Measurements from ENCODE around the gene CLDN4. TPM values are rescaled to one million over a fixed set of nuclear protein-coding genes. Genes with fewer than 3 reads are reported as not detected.
A peak's percentile ranks its signal among the peaks of the same experiment; 100 is the strongest.

The CLDN4 gene
- total RNA-seq, 1 experiment from 2014 or later, result 32.0 TPM

- CTCF ChIA-PET, result interaction anchor here (0.9 to 4.7 kb wide), 8 partner anchors 102 to 532 kb away, joined by 3 to 36 read pairs (median 4); no protein-coding TSS in a partner anchor
- no peak for DNase-seq (ENCODE audit: low spot score)
- no peak overlapping the region for H3K27ac Mint-ChIP-seq
- H3K4me3 Mint-ChIP-seq, result no peak overlapping the region
- ATAC-seq, result 0 out of 2 replicates have a peak, but pooled peaks have one; percentile 13
- no peaks in the 10 kb centered on the region for H3K9me3 Mint-ChIP-seq
- H3K27me3 Mint-ChIP-seq (ENCODE audit: low read depth), result no peaks in the 10 kb centered on the region
- POLR2A ChIA-PET, result no interaction called here
- TF ChIP-seq ZNF232 (CRISPR knock-in tag; IDR thresholded peaks at IDR 0.05) (no peak), ELF4 (CRISPR knock-in tag; IDR thresholded peaks at IDR 0.05; ENCODE audit: low read depth) (no peak), ZNF416 (CRISPR knock-in tag; IDR thresholded peaks at IDR 0.05) (no peak), SMAD3 (CRISPR knock-in tag; IDR thresholded peaks at IDR 0.05; ENCODE audit: borderline replicate concordance) (no peak), HMGA2 (CRISPR knock-in tag; IDR thresholded peaks at IDR 0.05) (no peak), RORB (CRISPR knock-in tag; IDR thresholded peaks at IDR 0.05) (no peak), TEAD4 (CRISPR knock-in tag; IDR thresholded peaks at IDR 0.05) (no peak), CDX4 (CRISPR knock-in tag; IDR thresholded peaks at IDR 0.05; ENCODE audit: borderline replicate concordance) (no peak), ZNF219 (CRISPR knock-in tag; IDR thresholded peaks at IDR 0.05; ENCODE audit: borderline replicate concordance) (no peak), FOXJ3 (CRISPR knock-in tag; IDR thresholded peaks at IDR 0.05; ENCODE audit: borderline replicate concordance) (no peak)
- TF ChIP-seq, protein P1, sequence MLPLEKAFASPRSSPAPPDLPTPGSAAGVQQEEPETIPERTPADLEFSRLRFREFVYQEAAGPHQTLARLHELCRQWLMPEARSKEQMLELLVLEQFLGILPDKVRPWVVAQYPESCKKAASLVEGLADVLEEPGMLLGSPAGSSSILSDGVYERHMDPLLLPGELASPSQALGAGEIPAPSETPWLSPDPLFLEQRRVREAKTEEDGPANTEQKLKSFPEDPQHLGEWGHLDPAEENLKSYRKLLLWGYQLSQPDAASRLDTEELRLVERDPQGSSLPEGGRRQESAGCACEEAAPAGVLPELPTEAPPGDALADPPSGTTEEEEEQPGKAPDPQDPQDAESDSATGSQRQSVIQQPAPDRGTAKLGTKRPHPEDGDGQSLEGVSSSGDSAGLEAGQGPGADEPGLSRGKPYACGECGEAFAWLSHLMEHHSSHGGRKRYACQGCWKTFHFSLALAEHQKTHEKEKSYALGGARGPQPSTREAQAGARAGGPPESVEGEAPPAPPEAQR (CRISPR knock-in tag; IDR thresholded peaks at IDR 0.05), result no peak
- TF ChIP-seq, protein P2, sequence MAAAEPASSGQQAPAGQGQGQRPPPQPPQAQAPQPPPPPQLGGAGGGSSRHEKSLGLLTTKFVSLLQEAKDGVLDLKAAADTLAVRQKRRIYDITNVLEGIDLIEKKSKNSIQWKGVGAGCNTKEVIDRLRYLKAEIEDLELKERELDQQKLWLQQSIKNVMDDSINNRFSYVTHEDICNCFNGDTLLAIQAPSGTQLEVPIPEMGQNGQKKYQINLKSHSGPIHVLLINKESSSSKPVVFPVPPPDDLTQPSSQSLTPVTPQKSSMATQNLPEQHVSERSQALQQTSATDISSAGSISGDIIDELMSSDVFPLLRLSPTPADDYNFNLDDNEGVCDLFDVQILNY (CRISPR knock-in tag; IDR thresholded peaks at IDR 0.05), result no peak
- no peaks in the 10 kb centered on the region for H3K36me3 Mint-ChIP-seq
- H3K4me1 Mint-ChIP-seq, result peaks cover 15% of the 10 kb centered on the region
These were observed 38.4 kb downstream of the CLDN4 start for GRCh38 chr7:73869011-73869798.

GRCh38 chr7:73870041-73870492, 39.3 kb downstream of the CLDN4 start:
- Mint-ChIP-seq H3K9me3 (no peaks in the 10 kb centered on the region), H3K4me3 (no peak overlapping the region), H3K27me3 (ENCODE audit: low read depth) (no peaks in the 10 kb centered on the region), H3K27ac (no peak overlapping the region), H3K36me3 (no peaks in the 10 kb centered on the region), H3K4me1 (peaks cover 15% of the 10 kb centered on the region)
- DNase-seq (ENCODE audit: low spot score) (peak; percentile 36), ATAC-seq (peak; percentile 47)
- ChIA-PET CTCF (interaction anchor here (0.7 to 4.7 kb wide), 10 partner anchors 52 to 531 kb away, joined by 3 to 36 read pairs (median 4); no protein-coding TSS in a partner anchor), POLR2A (interaction anchor here (0.5 kb wide), 1 partner anchor 309 kb away, joined by 4 read pairs; no protein-coding TSS in a partner anchor)
- TF ChIP-seq ZNF317 (CRISPR knock-in tag; IDR thresholded peaks at IDR 0.05; ENCODE audit: borderline replicate concordance, low read depth), result no peak
- TF ChIP-seq GABPB1 (CRISPR knock-in tag; IDR thresholded peaks at IDR 0.05), result 0 out of 2 replicates have a peak, but pooled peaks have one; percentile 29

- ChIA-PET CTCF (interaction anchor here (0.5 to 4.7 kb wide), 5 partner anchors 29 to 335 kb away, joined by 3 to 36 read pairs (median 4); no protein-coding TSS in a partner anchor), POLR2A (no interaction called here)
- Mint-ChIP-seq H3K36me3 (no peaks in the 10 kb centered on the region), H3K27me3 (ENCODE audit: low read depth) (no peaks in the 10 kb centered on the region), H3K9me3 (no peaks in the 10 kb centered on the region), H3K4me3 (no peak overlapping the region), H3K27ac (no peak overlapping the region), H3K4me1 (peaks cover 15% of the 10 kb centered on the region)
- DNase-seq (ENCODE audit: low spot score), result no peak
- ATAC-seq, result no peak
- TF ChIP-seq RORB (CRISPR knock-in tag; IDR thresholded peaks at IDR 0.05), result no peak
- TF ChIP-seq, protein P3, sequence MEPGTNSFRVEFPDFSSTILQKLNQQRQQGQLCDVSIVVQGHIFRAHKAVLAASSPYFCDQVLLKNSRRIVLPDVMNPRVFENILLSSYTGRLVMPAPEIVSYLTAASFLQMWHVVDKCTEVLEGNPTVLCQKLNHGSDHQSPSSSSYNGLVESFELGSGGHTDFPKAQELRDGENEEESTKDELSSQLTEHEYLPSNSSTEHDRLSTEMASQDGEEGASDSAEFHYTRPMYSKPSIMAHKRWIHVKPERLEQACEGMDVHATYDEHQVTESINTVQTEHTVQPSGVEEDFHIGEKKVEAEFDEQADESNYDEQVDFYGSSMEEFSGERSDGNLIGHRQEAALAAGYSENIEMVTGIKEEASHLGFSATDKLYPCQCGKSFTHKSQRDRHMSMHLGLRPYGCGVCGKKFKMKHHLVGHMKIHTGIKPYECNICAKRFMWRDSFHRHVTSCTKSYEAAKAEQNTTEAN (CRISPR knock-in tag; IDR thresholded peaks at IDR 0.05), result no peak
- no peak for TF ChIP-seq ZNF232 (CRISPR knock-in tag; IDR thresholded peaks at IDR 0.05)
- TF ChIP-seq ZNF317 (CRISPR knock-in tag; IDR thresholded peaks at IDR 0.05; ENCODE audit: borderline replicate concordance, low read depth), result no peak
- no peak for TF ChIP-seq CREM (CRISPR knock-in tag; IDR thresholded peaks at IDR 0.05)
- TF ChIP-seq ETV6 (CRISPR knock-in tag; IDR thresholded peaks at IDR 0.05), result no peak
- TF ChIP-seq IRF2 (CRISPR knock-in tag; IDR thresholded peaks at IDR 0.05; ENCODE audit: borderline replicate concordance, low read depth), result no peak
- no peak for TF ChIP-seq MYBL2 (CRISPR knock-in tag; IDR thresholded peaks at IDR 0.05)
- no peak for TF ChIP-seq NFATC4 (CRISPR knock-in tag; IDR thresholded peaks at IDR 0.05)
- TF ChIP-seq ZNF512 (CRISPR knock-in tag; IDR thresholded peaks at IDR 0.05; ENCODE audit: borderline replicate concordance), result no peak
- TF ChIP-seq RELA (CRISPR knock-in tag; IDR thresholded peaks at IDR 0.05; ENCODE audit: borderline replicate concordance), result no peak
These were observed 40.6 kb downstream of the CLDN4 start for GRCh38 chr7:73871163-73872011.
